ENCODE results near the gene RGS6.
"Not testable (repeated sequence)": the region's sequence is repeated elsewhere in the genome, so short reads cannot be mapped to it uniquely, and the experiment has no call there.

Gene RGS6

DNA sequence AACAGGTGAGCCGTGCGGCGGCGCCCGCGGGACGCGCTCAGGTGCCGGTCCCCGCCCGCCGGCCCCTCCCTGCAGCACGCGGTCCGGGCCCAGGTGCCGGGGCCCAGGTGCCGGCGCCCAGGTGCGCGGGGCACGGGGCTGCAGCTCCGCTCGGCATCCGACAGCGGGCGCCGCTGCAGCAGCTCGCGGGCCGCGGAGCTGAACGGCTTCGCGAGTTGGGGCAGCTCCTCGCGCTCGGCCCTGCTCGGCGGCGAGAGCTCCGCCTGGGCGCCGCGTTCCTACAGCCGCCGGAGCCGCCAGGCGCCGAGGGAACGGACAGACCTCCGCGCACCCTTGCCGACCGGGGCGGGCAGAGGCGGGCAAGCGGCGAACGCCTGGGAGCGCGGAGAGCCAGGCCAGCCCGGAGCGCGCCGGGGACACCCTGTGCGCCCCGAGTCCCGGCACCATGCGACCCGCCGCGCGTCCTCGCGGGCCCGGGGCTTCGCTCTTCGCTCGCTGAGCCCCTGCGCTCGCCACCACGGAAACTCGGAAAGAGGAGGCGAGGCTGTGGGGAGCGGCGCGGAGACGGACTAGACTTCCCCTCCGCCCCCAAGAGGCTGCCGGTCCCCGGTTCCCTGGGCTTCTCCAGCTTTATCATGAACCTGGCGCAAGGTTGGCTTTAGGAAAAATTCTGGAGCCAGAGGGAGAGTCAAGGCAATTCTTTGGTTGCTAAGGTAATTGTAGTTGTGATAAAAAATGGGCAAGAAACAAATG is at the start of gene RGS6:
Gene RGS6, plus strand, starts transcription at position 201 of the 753 bp plus-strand sequence.
- peak; percentile 70 for DNase-seq (ENCODE audit: low spot score)

DNA sequence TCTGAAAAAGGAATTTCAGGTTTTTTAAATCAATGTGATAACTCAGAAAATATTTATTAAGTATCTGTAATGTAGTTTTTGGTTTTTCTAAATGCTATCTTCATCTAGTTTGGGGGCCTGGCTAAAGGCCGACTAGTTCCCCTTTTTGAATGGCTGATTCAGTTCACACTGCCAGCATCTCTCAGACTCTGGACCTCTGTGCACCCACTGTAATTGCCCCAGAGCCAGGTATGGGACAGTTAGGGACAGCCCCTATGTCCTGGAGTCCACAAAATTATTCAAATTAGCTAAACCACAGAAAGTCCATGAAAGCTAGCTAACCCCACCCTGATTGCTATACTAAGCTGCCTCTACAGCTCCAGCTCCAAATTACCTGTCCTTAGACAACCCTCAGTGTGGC is 49.1 kb upstream of the RGS6 start:
- DNase-seq (ENCODE audit: low spot score): no peak

DNA sequence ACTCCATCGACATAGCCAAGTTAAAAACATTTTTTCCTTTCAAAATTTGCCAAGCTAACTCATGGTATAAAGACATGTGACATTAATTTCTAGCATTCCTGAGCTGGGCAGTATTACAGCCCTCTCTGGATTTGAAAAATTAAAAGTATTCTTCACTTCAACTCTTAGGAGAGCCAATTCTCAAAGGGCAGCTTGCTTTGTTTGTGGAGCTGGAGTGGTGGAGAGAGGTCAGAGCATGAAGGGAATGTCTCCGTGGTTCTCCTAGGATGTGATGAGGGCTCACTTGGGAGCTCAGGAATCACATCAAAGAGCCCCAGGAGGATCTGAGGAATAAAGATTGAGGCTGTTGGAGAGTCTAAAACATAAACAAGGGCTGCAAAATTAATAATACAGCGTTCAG is 46.9 kb upstream of the RGS6 start:
- no peak for DNase-seq (ENCODE audit: low spot score)

DNA sequence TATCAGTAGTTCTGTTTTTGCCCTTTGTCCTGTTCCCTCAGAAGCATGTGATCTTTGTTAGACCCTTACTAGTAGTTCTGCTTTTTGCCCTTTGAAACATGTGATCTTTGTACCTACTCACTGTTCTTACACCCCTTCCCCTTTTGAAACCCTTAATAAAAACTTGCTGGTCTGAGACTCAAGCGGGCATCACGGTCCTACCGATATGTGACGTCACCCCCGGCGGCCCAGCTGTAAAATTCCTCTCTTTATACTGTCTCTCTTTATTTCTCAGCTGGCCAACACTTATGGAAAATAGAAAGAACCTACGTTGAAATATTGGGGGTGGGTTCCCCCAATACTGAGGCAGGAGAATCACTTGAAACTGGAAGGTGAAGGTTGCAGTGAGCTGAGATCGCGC is 44.4 kb upstream of the RGS6 start:
- not testable (repeated sequence) for DNase-seq (ENCODE audit: low spot score)

DNA sequence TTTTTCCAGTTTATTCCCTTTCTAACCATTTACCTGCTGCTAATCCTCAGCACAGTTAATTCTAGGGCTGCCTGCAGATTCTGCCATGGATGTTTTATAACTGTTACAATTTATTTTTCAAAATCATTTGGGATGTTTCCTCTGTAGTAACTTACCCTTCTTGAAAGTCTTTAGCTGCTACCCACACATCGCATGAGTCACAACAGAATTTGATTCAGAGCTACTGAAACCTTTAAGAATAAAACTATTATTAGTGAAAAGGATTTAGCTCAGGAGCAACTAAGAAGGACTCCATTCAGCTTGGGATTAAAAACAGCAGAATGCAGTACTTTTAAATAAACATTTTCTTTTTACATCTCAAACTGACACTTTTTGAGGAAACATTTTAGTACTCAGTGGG is 41.7 kb upstream of the RGS6 start:
- DNase-seq (ENCODE audit: low spot score): no peak

DNA sequence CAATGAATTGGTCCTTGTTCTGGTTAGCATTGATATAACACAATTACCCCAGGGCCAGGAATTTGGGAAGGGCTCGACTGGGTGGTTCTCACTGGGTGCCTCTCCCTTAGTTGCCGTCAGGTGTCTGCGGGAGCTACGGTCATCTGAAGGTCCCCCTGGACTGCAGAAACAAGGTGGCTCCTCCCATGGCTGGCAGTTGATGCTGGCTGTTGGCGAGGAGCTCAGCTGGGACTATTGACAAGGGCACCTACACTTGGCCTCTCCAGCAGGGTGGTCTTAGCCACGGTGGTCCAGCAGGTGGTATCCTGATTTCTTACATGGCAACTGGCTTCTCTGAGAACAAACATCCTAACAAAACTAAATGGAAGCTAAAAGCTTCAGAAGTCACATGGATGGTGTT is 41.0 kb upstream of the RGS6 start:
- DNase-seq (ENCODE audit: low spot score): no peak

DNA sequence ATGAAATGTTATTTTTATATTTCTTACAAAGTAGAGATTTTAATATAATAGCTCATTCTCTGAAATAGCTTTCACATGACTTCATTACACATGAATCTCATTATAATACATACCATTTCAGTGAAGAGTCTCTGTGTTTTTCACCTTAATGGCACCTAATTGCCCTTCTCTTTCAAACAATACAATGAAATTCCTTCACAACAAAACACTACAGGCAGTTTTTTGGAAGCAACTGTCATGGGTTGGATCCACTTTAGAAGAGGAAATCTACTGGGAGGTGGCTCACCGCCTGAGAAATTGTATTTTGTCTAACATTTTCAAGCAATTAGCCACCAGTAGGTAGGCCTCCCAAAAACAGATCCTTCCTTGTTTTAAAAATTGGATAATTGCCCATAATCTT is 40.3 kb upstream of the RGS6 start:
- DNase-seq (ENCODE audit: low spot score): no peak

DNA sequence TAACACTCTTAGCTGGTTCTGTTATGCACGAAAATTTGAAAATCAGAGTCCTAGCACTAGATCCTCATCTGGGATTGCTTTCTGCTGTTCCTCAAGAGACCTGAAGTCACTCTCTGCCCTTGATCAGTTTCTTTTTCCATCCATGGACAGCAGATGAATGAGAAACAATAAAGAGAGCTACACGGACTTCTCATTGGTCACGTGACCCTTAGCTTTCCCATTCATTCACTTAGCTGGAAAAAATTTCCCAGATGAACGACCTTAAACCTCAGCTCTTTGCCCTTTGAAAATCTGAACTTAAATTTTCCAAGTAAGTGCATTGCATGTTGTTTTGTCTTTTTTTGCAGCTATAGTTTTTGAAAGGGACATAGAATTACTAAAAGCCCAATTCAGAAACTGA is 27.2 kb upstream of the RGS6 start:
- DNase-seq (ENCODE audit: low spot score): no peak

DNA sequence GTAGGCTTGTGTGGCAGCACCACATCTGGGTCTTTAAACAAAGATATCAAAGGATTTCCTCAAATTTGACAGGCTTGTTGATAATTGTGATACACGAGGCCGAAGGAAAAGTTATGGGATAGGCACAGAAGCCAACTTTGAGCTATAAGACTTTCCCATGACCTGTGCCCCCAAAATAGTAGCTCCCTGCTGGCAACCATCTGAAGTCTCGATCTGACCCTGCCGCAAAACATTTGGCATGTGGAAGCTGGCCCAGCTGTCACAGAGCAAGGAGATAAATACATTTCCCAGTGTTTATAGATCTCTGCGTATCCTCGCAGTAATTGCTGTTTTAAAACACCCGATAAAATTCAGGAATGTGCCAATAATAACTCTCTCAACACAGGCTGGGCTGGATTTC is 26.4 kb upstream of the RGS6 start:
- no peak for DNase-seq (ENCODE audit: low spot score)

DNA sequence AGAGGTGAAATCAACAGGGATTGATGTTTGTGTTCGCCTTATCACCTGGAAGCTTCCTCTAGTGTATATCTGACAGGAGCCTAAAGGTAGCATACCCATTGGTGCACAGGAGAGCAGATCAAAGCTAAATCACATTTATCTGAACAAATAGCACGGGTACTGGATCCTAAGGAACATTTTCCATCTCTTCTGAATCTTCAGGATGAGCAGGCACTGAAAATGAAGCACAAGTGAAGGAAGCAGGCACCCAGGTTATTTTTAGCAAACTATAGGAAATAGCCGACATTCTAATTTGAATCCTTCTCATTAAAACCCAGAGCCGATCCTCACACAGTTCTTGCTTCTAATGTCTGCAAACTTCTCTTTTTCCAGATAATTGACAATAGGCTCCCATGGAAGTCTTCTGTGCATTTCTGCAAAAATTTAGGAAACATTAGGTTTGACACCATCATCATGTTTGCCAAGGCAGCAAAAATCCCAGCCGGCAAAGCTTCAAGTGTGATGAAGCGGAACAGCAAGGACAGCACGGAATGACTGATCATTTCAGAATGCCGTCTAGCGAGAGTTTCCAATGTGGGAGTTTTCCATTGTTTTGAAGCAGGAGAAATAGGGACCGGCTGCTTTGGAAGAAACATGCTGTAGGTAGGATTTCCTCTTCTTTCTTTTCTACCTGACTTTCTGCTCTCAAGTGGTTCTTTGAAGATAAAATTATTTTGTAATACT is 24.3 kb upstream of the RGS6 start:
- DNase-seq (ENCODE audit: low spot score): peak; percentile 72

DNA sequence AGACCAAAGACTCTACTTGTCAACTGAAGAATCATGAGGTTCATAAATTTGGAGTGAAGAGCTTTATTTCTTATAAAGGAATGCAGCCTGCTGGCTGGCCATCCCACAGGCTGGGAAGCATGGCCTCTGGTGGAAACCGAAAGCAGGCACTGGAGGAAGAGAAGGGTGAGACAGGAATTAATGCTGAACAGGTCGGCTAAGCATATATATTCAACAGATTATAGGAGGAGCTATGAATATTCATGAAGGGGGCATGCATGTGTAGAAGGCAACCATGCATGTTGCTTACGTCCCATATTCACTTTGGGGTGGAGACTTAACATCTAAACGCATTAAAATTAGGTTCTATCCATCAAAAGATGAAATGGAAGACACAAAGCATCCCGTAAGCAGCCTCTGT is 20.6 kb upstream of the RGS6 start:
- DNase-seq (ENCODE audit: low spot score): no peak

DNA sequence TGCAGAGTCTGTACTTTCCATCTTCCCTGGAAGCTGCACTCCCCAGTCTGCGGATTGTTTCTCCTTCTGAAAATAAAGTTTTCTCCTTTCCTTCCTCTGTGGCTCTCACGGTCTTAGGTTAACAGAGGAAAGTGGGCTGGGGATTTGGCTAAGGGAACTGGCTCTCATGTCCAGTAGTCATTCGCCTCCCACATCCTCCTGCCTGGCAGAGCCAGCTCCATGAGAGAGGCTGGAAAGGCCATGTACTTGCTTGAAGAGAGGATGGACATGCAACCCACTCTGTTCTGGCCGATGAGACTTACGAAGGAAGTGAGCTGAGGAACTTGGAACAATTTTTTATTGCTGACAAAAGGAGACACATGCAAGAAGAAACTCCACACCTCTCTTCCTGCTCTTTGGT is 18.9 kb upstream of the RGS6 start:
- no peak for DNase-seq (ENCODE audit: low spot score)

DNA sequence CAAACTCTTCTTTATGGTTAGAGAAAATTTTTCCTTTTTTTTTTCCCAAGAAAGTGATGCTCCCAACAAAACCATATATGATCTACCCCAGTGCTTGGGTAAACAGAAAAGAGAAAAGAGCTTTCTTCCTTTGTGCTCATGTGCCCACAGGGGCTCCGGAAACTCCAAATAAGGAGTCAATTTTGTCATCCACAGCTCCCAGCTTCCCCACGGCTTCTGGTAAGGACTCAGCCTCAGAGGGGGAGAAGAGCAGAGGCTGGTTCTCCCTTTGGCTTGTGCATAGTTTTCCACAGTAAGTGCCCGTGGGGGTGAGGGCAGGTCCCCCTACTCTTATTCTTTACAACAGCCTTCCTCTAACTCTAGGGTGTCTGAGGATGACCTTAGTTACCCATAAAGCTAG is 13.3 kb upstream of the RGS6 start:
- DNase-seq (ENCODE audit: low spot score): no peak

DNA sequence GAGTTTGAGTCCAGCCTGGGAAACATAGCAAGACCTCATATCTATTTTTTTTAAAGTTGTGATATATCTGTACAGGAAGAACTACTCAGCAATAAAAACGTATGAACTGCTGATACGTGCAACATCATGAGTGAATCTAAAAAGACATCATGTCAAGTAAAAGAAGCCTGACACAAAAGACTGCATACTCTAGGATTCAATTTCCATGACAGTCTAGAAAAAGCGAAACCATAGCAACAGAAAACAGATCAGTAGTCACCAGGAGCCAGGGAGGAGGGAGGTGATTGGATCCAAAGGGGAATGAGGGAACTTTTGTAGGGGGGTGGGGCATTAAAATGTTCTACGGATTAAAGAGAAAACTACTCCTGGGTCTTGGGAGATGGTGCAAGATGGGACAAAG is 8.7 kb upstream of the RGS6 start:
- no peak for DNase-seq (ENCODE audit: low spot score)

DNA sequence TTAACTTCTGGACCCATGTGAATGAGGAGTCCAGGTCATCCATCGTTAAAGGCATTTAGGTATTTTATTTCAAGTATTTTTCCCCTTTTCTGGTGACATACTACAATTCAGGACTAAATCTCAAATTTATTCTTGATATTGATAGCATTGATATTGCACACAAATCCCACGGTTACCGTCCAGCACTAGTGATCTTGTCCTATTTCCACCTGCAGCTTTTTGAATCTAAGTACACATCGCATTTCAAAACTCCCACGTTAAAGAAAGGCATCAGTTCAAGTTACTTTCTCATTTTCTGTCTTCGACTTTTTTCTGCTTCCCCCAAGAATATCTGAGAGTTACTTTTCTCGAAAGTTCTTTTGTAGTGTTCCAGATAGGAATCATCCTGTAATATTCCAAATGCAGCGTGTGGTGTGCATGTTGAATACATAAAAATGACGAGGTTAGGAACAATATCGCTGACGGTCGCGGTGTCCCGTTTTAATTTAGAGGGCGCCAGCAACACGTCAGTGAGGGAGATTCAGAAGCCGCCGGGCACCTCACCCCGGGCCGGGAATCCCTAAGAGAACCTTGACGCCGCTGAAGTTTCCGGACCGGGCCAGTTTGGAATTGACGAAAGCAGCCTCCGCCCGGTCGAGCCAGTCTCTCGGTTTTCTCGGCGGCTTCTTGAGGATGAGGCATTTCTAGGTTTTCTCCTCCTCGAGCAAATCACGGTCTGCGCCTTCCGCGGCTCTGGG is 569 bp upstream of the RGS6 start:
- no peak for DNase-seq (ENCODE audit: low spot score)

DNA sequence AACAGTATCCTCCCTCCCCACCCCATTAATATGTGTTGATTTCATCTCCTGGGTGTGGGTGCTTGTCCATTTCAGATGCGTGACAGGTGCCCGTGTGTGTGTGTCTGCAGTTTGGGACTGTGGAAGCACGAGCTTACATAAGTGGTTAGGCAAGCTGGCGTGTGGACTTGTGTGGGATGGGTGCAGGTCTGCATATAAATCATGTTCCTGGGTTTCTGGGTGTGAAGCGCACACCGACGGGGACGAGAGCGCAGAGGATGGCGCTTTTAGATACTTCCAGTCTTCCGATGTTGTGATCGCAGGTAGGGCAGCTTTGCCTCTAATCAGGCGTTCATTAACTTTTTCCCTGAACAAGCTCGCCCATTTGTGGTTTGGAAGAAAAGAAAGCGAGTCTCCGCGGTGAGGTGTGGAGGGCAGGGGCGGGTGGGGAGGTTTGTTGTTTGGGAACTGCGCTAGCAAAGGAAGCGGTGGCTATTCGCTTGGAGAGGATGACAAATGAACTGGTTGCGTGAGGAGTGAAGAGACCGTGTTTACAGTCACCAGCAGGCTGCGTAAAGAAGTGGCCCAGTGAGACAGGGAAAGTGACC is 865 bp downstream of the RGS6 start:
- peak; percentile 15 for DNase-seq (ENCODE audit: low spot score)

DNA sequence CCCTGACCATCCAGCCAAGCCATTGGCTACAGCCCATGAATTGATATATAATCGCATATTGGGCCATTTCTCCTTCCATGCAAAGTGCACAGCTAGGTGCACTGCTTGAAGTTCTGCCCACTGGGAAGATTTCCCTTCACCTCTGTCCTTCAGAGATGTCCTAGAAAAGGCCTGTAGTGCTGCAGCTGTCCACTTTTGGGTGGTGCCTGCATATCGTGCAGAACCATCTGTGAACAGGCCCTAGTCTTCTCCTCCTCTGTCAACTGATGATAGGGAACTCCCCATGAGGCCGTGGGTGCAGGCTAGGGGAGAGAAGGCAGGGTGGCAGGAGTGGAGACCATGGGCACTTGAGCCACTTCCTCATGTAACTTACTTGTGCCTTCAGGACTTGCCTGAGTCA is 6.0 kb downstream of the RGS6 start:
- not testable (repeated sequence) for DNase-seq (ENCODE audit: low spot score)

DNA sequence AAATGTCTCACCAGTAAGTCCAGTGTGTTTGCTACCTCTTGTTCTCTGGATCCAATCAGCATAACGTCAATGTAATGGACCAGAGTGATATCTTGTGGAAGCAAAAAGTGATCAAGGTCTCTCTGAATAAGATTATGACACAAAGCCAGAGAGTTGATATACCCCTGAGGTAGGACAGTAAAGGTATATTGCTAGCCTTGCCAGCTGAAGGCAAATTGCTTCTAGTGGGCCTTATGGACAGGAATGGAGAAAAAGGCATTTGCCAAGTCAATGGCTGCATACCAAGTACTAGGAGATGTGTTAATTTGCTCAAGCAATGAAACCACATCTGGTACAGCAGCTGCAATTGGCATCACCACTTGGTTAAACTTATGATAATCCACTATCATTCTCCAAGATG is 7.1 kb downstream of the RGS6 start:
- DNase-seq (ENCODE audit: low spot score): not testable (repeated sequence)

DNA sequence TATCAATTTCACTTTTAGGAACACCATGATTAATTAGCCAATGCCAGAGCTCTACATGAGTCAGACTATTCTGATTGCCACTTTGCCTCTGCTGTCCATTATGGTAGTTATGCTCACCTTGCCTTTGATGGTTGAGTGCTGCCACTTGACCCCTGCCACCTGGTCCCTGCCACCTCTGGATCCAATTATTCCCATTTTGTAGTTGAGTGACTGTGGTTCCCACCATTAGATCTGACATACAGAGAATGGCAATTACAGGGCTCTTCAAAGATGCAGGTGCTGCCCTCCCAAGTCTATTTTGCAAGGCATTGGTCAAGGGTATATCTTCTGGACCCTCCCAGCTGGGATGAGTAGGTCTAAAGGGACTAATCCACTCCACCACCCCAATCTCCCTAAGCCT is 8.3 kb downstream of the RGS6 start:
- DNase-seq (ENCODE audit: low spot score): not testable (repeated sequence)

DNA sequence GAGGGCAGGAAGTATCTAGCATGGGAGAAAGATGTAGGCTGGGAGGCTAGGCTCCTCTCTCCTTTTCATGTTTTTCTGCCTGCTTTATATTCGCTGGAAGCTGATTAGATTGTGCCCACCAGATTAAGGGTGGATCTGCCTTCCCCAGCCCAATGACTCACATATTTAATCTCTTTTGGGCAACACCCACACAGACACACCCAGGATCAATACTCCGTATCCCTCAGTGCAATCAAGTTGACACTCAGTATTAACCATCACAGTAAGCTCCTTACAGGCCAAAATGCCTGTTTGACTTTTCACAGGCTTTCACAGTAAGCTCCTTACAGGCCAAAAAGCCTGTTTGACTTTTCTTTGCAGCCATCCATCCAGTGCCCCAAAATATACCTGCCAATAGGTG is 9.4 kb downstream of the RGS6 start:
- DNase-seq (ENCODE audit: low spot score): not testable (repeated sequence)

DNA sequence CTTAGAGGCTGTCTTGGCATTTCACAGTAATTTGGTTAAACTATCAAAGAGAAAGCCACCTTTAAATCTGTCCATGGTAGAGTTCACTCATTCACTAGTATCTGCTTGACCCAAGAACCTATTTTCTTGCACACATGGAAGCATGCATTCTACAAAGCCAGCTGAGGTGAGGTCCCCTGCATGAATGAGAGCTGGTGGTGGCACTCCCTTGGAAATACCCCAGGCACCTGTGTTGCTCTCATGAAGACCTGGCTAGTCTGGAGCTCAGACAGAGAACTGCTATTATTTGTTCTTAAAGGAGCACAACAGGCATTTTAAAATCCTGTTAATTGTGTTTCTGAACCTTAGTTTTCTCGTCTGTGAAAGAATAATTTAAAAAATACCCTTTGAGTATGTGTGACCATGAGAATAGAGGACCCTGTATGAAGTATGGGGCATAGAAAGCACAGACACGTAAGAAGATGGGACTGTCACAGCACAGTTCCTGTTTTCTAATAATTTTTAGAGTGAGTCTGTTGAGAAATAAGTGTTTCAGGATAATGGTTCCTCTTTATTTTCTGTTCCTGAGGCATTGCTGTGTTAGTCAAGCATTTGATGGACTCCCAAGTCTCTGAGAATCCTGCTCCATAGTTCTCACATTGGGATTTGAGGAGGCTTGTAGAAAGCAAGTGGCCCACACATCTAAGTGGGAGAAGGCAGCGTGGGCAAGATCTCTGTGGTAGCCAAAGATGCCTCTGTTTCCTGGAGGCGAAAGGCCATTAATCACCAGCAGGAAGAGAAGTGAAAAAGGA is 10.9 kb downstream of the RGS6 start:
- DNase-seq (ENCODE audit: low spot score): no peak

DNA sequence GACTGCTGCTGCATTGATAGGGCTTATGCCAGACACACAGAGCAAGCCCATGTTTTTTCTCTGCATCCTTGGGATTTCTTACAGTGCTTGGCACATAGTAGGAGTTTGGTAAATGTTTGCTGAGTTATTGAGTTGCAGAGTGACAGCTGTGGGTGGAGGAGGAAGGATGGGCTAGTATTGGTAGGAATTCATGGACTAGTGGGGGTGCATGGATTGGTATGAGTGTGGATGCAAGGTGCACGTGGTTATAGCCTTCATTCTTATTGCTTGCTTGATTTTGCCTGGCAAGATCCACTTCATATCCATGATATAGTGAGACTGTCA is 11.4 kb downstream of the RGS6 start:
- no peak for DNase-seq (ENCODE audit: low spot score)

Data from kidney tubule cell (primary cell).